IMR-90 (cell line): Measurements from ENCODE around the gene ESR1. TPM values are rescaled to one million over a fixed set of nuclear protein-coding genes. Genes with fewer than 3 reads are reported as not detected.

Experiments used
- ATAC-seq: fragments of 200-7000 bp; cut with Tn5 transposase; 2 replicates; pipeline ENCODE4 v1.9.1; 2020; ENCODE audit warnings: low read depth, mild to moderate bottlenecking, moderate library complexity
- BruUV-seq: library from RNA; stranded (reverse); fragments of 400-500 nt; replicated peaks from 2 replicates; lab custom pipeline; 2021; lab: Mats Ljungman, UMichigan
- CTCF ChIA-PET: fragments of 300-600 bp; formaldehyde crosslinking; extraction: SDS; loops from one replicate; lab custom pipeline; 2021; ENCODE audit warnings: antibody characterized with exemption; lab: Yijun Ruan, JAX
- POLR2A ChIA-PET: fragments of 300-600 bp; sonication (Branson Sonifier 250); formaldehyde crosslinking; loops from one replicate; lab custom pipeline; 2022; ENCODE audit warnings: antibody characterized with exemption; ENCODE audit not compliant: unreplicated experiment; lab: Charles Lee
- DNase-seq: peaks from one replicate; pipeline ENCODE4 v3.0.0; 2013
- H2AFZ ChIP-seq: replicated peaks from 2 replicates; pipeline ENCODE3; 2013; ENCODE audit warnings: low read length, mild to moderate bottlenecking; ENCODE audit not compliant: poor library complexity
- H2AK5ac ChIP-seq: 2 replicates; pipeline ENCODE4 v1.6.1; 2013; ENCODE audit warnings: low read depth, low read length, inconsistent platforms
- H2AK9ac ChIP-seq: replicated peaks from 2 replicates; pipeline ENCODE3; 2013; ENCODE audit warnings: mild to moderate bottlenecking, low read depth, low read length, moderate library complexity; ENCODE audit not compliant: poor library complexity
- H2BK120ac ChIP-seq: 2 replicates; pipeline ENCODE4 v1.6.1; 2013; ENCODE audit warnings: low read depth, low read length, inconsistent platforms
- H2BK15ac ChIP-seq: 3 replicates; pipeline ENCODE4 v1.6.1; 2013; ENCODE audit warnings: low read depth, low read length, inconsistent platforms
- H2BK20ac ChIP-seq: 2 replicates; pipeline ENCODE4 v1.6.1; 2013; ENCODE audit warnings: low read depth, mild to moderate bottlenecking, inconsistent platforms, low read length, moderate library complexity
- H2BK5ac ChIP-seq: 2 replicates; pipeline ENCODE4 v1.6.1; 2013; ENCODE audit warnings: mild to moderate bottlenecking, low read depth, low read length, inconsistent platforms; ENCODE audit not compliant: poor library complexity, severe bottlenecking
- H3K14ac ChIP-seq: replicated peaks from 2 replicates; pipeline ENCODE4 v1.6.1; 2013; ENCODE audit warnings: low read depth, low read length, inconsistent platforms
- H3K18ac ChIP-seq: 2 replicates; pipeline ENCODE4 v1.6.1; 2013; ENCODE audit warnings: low read depth, low read length, control low read depth
- H3K23ac ChIP-seq: 2 replicates; pipeline ENCODE4 v1.6.1; 2013; ENCODE audit warnings: low read depth, low read length, inconsistent platforms
- H3K27ac ChIP-seq: 2 replicates; pipeline ENCODE4 v1.5.1; 2013; ENCODE audit warnings: mild to moderate bottlenecking, control low read depth, low read length; ENCODE audit not compliant: insufficient read depth
- H3K27me3 ChIP-seq: 2 replicates; pipeline ENCODE4 v1.6.1; 2013; ENCODE audit warnings: low read length; ENCODE audit not compliant: control insufficient read depth, insufficient read depth
- H3K36me3 ChIP-seq: 2 replicates; pipeline ENCODE4 v1.6.1; 2013; ENCODE audit warnings: low read length, mixed read lengths; ENCODE audit not compliant: control insufficient read depth, insufficient read depth
- H3K4ac ChIP-seq: 2 replicates; pipeline ENCODE4 v1.6.1; 2013; ENCODE audit warnings: low read depth, low read length, inconsistent platforms
- H3K4me1 ChIP-seq: 2 replicates; pipeline ENCODE4 v1.6.1; 2013; ENCODE audit warnings: low read length, mixed read lengths; ENCODE audit not compliant: control insufficient read depth, insufficient read depth
- H3K4me2 ChIP-seq: 2 replicates; pipeline ENCODE4 v1.6.1; 2013; ENCODE audit warnings: low read depth, mild to moderate bottlenecking, control low read depth, low read length, moderate library complexity
- H3K4me3 ChIP-seq: 2 replicates; pipeline ENCODE4 v1.5.1; 2013; ENCODE audit warnings: low read depth, mild to moderate bottlenecking, control low read depth, low read length, moderate library complexity; ENCODE audit not compliant: insufficient read depth
- H3K56ac ChIP-seq: 2 replicates; pipeline ENCODE4 v1.6.1; 2013; ENCODE audit warnings: low read length, inconsistent platforms; ENCODE audit not compliant: insufficient read depth; ENCODE audit errors: extremely low read depth
- H3K79me1 ChIP-seq, 2 experiments: 2 replicates each; pipeline ENCODE4 v1.6.1; 2013; ENCODE audit warnings: low read length in 2 of 2, inconsistent platforms in 1 of 2, low read depth in 1 of 2
- H3K9ac ChIP-seq: 2 replicates; pipeline ENCODE4 v1.6.1; 2013; ENCODE audit warnings: low read depth, low read length, control low read depth
- H3K9me1 ChIP-seq: 2 replicates; pipeline ENCODE4 v1.6.1; 2013; ENCODE audit warnings: low read length, inconsistent platforms; ENCODE audit not compliant: insufficient read depth
- H3K9me3 ChIP-seq: 2 replicates; pipeline ENCODE4 v1.6.1; 2013; ENCODE audit warnings: low read length; ENCODE audit not compliant: control insufficient read depth, insufficient read depth
- H4K20me1 ChIP-seq: 2 replicates; pipeline ENCODE4 v1.6.1; 2013; ENCODE audit warnings: low read length, inconsistent platforms; ENCODE audit not compliant: insufficient read depth
- H4K5ac ChIP-seq: 2 replicates; pipeline ENCODE4 v1.6.1; 2013; ENCODE audit warnings: mild to moderate bottlenecking, low read depth, low read length, control low read depth
- H4K8ac ChIP-seq, 2 experiments: 2 replicates each; pipeline ENCODE4 v1.6.1; 2013; ENCODE audit warnings: low read depth in 2 of 2, low read length in 2 of 2, control low read depth in 1 of 2, inconsistent platforms in 1 of 2
- H4K91ac ChIP-seq: 2 replicates; pipeline ENCODE4 v1.6.1; 2013; ENCODE audit warnings: low read depth, low read length, inconsistent platforms; ENCODE audit not compliant: insufficient read depth
- BHLHE40 ChIP-seq: fragments of 150-350 bp; IDR thresholded peaks from 2 replicates; pipeline ENCODE4 v1.6.1; 2016; ENCODE audit warnings: mild to moderate bottlenecking, low read depth, low read length
- CEBPB ChIP-seq: IDR thresholded peaks from 2 replicates; pipeline ENCODE4 v1.6.1; 2012; ENCODE audit warnings: low read depth, low read length, improper control_type of control experiment
- CHD1 ChIP-seq: IDR thresholded peaks from 2 replicates; pipeline ENCODE4 v1.6.1; 2012; ENCODE audit warnings: low read depth, low read length, improper control_type of control experiment
- CTCF ChIP-seq: conservative IDR thresholded peaks from 2 replicates; pipeline ENCODE4 v1.5.1; 2012; ENCODE audit warnings: mild to moderate bottlenecking, low read depth, low read length, improper control_type of control experiment
- ELK1 ChIP-seq: fragments of 150-350 bp; IDR thresholded peaks from 2 replicates; pipeline ENCODE4 v1.6.1; 2016; ENCODE audit warnings: low read depth, mild to moderate bottlenecking, low read length, moderate library complexity, borderline replicate concordance
- FOS ChIP-seq: fragments of 150-350 bp; IDR thresholded peaks from 2 replicates; pipeline ENCODE4 v1.6.1; 2016; ENCODE audit warnings: low read depth, low read length
- MAFK ChIP-seq: IDR thresholded peaks from 2 replicates; pipeline ENCODE4 v1.6.1; 2012; ENCODE audit warnings: low read depth, low read length, improper control_type of control experiment
- MAZ ChIP-seq: IDR thresholded peaks from 2 replicates; pipeline ENCODE4 v1.6.1; 2012; ENCODE audit warnings: low read depth, mild to moderate bottlenecking, low read length, improper control_type of control experiment, moderate library complexity, borderline replicate concordance
- MXI1 ChIP-seq: IDR thresholded peaks from 2 replicates; pipeline ENCODE4 v1.6.1; 2012; ENCODE audit warnings: low read depth, mild to moderate bottlenecking, low read length, moderate library complexity, borderline replicate concordance
- NFE2L2 ChIP-seq: fragments of 150-350 bp; IDR thresholded peaks from 2 replicates; pipeline ENCODE4 v1.6.1; 2016; ENCODE audit warnings: low read depth, mild to moderate bottlenecking, low read length
- POLR2A ChIP-seq: IDR thresholded peaks from 2 replicates; pipeline ENCODE4 v1.6.1; 2012; ENCODE audit warnings: mild to moderate bottlenecking, low read depth, low read length
- RAD21 ChIP-seq: IDR thresholded peaks from 2 replicates; pipeline ENCODE4 v1.6.1; 2012; ENCODE audit warnings: low read length, improper control_type of control experiment
- RCOR1 ChIP-seq: IDR thresholded peaks from 2 replicates; pipeline ENCODE4 v1.6.1; 2012; ENCODE audit warnings: mild to moderate bottlenecking, low read length, improper control_type of control experiment; ENCODE audit not compliant: insufficient replicate concordance
- RFX5 ChIP-seq: IDR thresholded peaks from 2 replicates; pipeline ENCODE4 v1.8.0; 2012; ENCODE audit warnings: low read depth, mild to moderate bottlenecking, low read length, moderate library complexity
- SMC3 ChIP-seq: fragments of 150-350 bp; IDR thresholded peaks from 2 replicates; pipeline ENCODE4 v1.6.1; 2016; ENCODE audit warnings: low read depth, mild to moderate bottlenecking, antibody characterized with exemption, low read length, moderate library complexity
- USF2 ChIP-seq: fragments of 150-350 bp; IDR thresholded peaks from 2 replicates; pipeline ENCODE4 v1.6.1; 2017; ENCODE audit warnings: mild to moderate bottlenecking, antibody characterized with exemption, low read length, low read depth
- WGBS, 2 experiments: methylation state at CpG; one replicate each; pipeline versions ENCODE4 v1.1.5 to v1.1.7; 2013; ENCODE audit warnings: missing lambda C conversion rate in 2 of 2; ENCODE audit not compliant: insufficient read length in 1 of 2; ENCODE audit errors: extremely low coverage in 2 of 2; 5-methylcytosine and 5-hydroxymethylcytosine counted together
- dilution Hi-C: fragments of 300-500 bp; cut with HindIII; formaldehyde crosslinking; loops from one replicate; pipeline ENCODE4 v1.14.3; 2018; ENCODE audit warnings: low sequenced_read_pairs; ENCODE audit not compliant: unreplicated experiment
- in situ Hi-C: fragments of 300-500 bp; cut with MboI; formaldehyde crosslinking; loops from 3 replicates; pipeline ENCODE4 v1.14.3; 2019; ENCODE audit warnings: low sequenced_read_pairs, inconsistent platforms, mixed read lengths
- intact Hi-C: fragments of 100-400 bp; cut with micrococcal nuclease; formaldehyde crosslinking; loops from 2 replicates; pipeline ENCODE4 v1.10.0; 2022
- polyA plus RNA-seq, 3 experiments: library from polyadenylated mRNA; depleted of rRNA; stranded (reverse); fragments of >200 nt; gene quantifications; 2 replicates each; pipeline ENCODE4 v1.2.3, GENCODE V29; 2012; ENCODE audit warnings: low replicate concordance in 1 of 3
- total RNA-seq: library from RNA; depleted of rRNA; stranded (reverse); fragments of >200 nt; gene quantifications from 2 replicates; pipeline ENCODE4 v1.2.3, GENCODE V29; 2012

The ESR1 gene
- total and polyA plus RNA-seq, 2 of the 4 experiments (the other 2 are of a cell fraction) = not detected

- H4K8ac ChIP-seq = no peak overlapping the region
- no peak overlapping the region for H3K4ac ChIP-seq
- no peak overlapping the region for H2BK5ac ChIP-seq
- H3K56ac ChIP-seq = no peak overlapping the region
- H3K9ac ChIP-seq = no peak overlapping the region
- no peak overlapping the region for H3K27ac ChIP-seq
- 0% methylated on average over 1 of the region's 1 CpG; no CpG with 5 or more reads in 1 of the 2 experiments for WGBS, 2 experiments
- H3K27me3 ChIP-seq = no peaks in the 10 kb centered on the region
- H3K36me3 ChIP-seq = no peaks in the 10 kb centered on the region
- no peak overlapping the region for H3K18ac ChIP-seq
- H3K9me3 ChIP-seq = 0 out of 2 replicates have a peak, but pooled peaks cover 2% of the 10 kb centered on the region
- H2BK20ac ChIP-seq = no peak overlapping the region
- no peaks in the 10 kb centered on the region for H3K79me1 ChIP-seq
- H3K4me3 ChIP-seq = no peak overlapping the region
- peak; percentile 4 for DNase-seq
- H4K91ac ChIP-seq = no peak overlapping the region
- dilution Hi-C loops (no loop called here), intact Hi-C loops (no loop called here), in situ Hi-C loops (no loop called here)
- no peak overlapping the region for H4K5ac ChIP-seq
- no peak overlapping the region for H3K23ac ChIP-seq
- CTCF ChIA-PET = no interaction called here
- peak; percentile 32; the same call in 1 of the 2 replicates for ATAC-seq
- no peak overlapping the region for H2AK5ac ChIP-seq
- H3K4me2 ChIP-seq = no peak overlapping the region
- H4K20me1 ChIP-seq = no peaks in the 10 kb centered on the region
- no peak overlapping the region for H3K14ac ChIP-seq
- no TSS peak for BruUV-seq
- no peaks in the 10 kb centered on the region for H3K9me1 ChIP-seq
- POLR2A ChIA-PET = no interaction called here
- TF ChIP-seq RCOR1 (no peak), RFX5 (no peak), NFE2L2 (no peak), SMC3 (no peak), BHLHE40 (no peak), MAFK (no peak), FOS (no peak), CEBPB (no peak), USF2 (no peak), CHD1 (no peak), MXI1 (no peak), CTCF (no peak), MAZ (no peak), RAD21 (no peak), POLR2A (no peak), ELK1 (no peak)
- H2BK120ac ChIP-seq = no peak overlapping the region
- no peak overlapping the region for H2AK9ac ChIP-seq
- H3K4me1 ChIP-seq = no peaks in the 10 kb centered on the region
- H2BK15ac ChIP-seq = no peak overlapping the region
- no peak overlapping the region for H2AFZ ChIP-seq
Observed at GRCh38 chr6:151847064-151847463, 39.6 kb downstream of the ESR1 start.
